Right lung (tissue), 5 donors: ENCODE results near the gene GNG7. TPM values are rescaled to one million over a fixed set of nuclear protein-coding genes. Genes with fewer than 3 reads are reported as not detected.
A peak's percentile ranks its signal among the peaks of the same experiment; 100 is the strongest.
"Not testable (repeated sequence)": the region's sequence is repeated elsewhere in the genome, so short reads cannot be mapped to it uniquely, and the experiment has no call there.

Experiments
- DNase-seq, 2 donors: peaks; one replicate each; pipeline ENCODE4 v3.0.0-alpha.2; 2013
- polyA plus RNA-seq, 5 donors: library from polyadenylated mRNA; unstranded; fragments of 120-200 nt; gene quantifications; one replicate each; pipeline versions ENCODE4 v1.2.1 to v1.2.3, GENCODE V29; 2013; ENCODE audit warnings: inconsistent platforms in 1 of 5, low replicate concordance in 1 of 5; ENCODE audit not compliant: insufficient read length in 5 of 5, insufficient read depth in 1 of 5

The GNG7 gene
- polyA plus RNA-seq, 5 donors = 4.5 to 7.1 (median 5.8) TPM

GRCh38 chr19:2555422-2556220, 146.9 kb downstream of the GNG7 start:
- no peak for DNase-seq

GRCh38 chr19:2554856-2555255, 147.6 kb downstream of the GNG7 start:
- no peak for DNase-seq

GRCh38 chr19:2553510-2553909, 149.0 kb downstream of the GNG7 start:
- DNase-seq = no peak

- DNase-seq = no peak
Measured at GRCh38 chr19:2552859-2553258, 149.6 kb downstream of the GNG7 start.

- DNase-seq = no peak
Measured at GRCh38 chr19:2551864-2552185, 150.7 kb downstream of the GNG7 start.

- DNase-seq = no peak
Measured at GRCh38 chr19:2551172-2551863, 151.2 kb downstream of the GNG7 start.

GRCh38 chr19:2550431-2551171, 151.9 kb downstream of the GNG7 start:
- no peak for DNase-seq

- DNase-seq = peak in 1 of 2 donors; percentile 43
Measured at GRCh38 chr19:2549701-2550191, 152.7 kb downstream of the GNG7 start.

GRCh38 chr19:2548966-2549365, 153.5 kb downstream of the GNG7 start:
- no peak for DNase-seq

GRCh38 chr19:2547721-2548120, 154.8 kb downstream of the GNG7 start:
- DNase-seq = no peak

GRCh38 chr19:2547033-2547680, 155.3 kb downstream of the GNG7 start:
- no peak for DNase-seq

- peak; percentile 52 to 60 for DNase-seq
Measured at GRCh38 chr19:2546128-2547032, 156.1 kb downstream of the GNG7 start.

- not testable (repeated sequence) for DNase-seq
Measured at GRCh38 chr19:2545416-2546127, 156.9 kb downstream of the GNG7 start.

- no peak for DNase-seq
Measured at GRCh38 chr19:2544576-2545415, 157.7 kb downstream of the GNG7 start.

GRCh38 chr19:2543463-2544442, 158.7 kb downstream of the GNG7 start:
- peak; percentile 78 to 79 for DNase-seq

GRCh38 chr19:2543072-2543462, 159.4 kb downstream of the GNG7 start:
- not testable (repeated sequence) for DNase-seq

GRCh38 chr19:2542341-2543069, 160.0 kb downstream of the GNG7 start:
- no peak for DNase-seq
